ENCODE data around the gene HSD3B1.
"Not testable (repeated sequence)": the region's sequence is repeated elsewhere in the genome, so short reads cannot be mapped to it uniquely, and the experiment has no call there.

DNA sequence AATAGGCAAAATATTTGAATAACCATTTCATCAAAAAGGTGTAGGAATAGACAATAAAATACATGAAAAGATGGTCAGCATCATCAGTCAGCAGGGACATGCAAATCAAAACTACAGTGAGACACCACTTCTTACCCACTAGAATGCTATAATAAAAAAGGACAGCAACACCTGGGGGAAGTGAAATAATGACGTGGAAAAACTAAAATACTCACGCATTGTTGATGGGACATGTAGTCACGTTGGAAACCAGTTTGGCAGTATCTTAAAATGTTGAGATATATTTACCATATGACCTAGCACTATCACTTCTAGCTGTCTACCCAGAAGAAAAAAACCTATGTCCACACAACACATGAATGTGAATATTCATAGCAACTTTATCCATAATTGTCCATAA, 53.4 kb downstream of the HSD3B1 start:
- TF ChIP-seq, protein P1, sequence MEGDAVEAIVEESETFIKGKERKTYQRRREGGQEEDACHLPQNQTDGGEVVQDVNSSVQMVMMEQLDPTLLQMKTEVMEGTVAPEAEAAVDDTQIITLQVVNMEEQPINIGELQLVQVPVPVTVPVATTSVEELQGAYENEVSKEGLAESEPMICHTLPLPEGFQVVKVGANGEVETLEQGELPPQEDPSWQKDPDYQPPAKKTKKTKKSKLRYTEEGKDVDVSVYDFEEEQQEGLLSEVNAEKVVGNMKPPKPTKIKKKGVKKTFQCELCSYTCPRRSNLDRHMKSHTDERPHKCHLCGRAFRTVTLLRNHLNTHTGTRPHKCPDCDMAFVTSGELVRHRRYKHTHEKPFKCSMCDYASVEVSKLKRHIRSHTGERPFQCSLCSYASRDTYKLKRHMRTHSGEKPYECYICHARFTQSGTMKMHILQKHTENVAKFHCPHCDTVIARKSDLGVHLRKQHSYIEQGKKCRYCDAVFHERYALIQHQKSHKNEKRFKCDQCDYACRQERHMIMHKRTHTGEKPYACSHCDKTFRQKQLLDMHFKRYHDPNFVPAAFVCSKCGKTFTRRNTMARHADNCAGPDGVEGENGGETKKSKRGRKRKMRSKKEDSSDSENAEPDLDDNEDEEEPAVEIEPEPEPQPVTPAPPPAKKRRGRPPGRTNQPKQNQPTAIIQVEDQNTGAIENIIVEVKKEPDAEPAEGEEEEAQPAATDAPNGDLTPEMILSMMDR (IDR thresholded peaks at IDR 0.05), result not testable (repeated sequence)
- TF ChIP-seq SIN3A (IDR thresholded peaks at IDR 0.05; ENCODE audit: borderline replicate concordance, insufficient read depth, low read depth, low read length); POLR2AphosphoS5 (IDR thresholded peaks at IDR 0.05; ENCODE audit: low read depth, low read length): not testable (repeated sequence)
